ENCODE data around the gene ZNF691.
A peak's percentile ranks its signal among the peaks of the same experiment; 100 is the strongest.

Gene ZNF691

GRCh38 chr1:42806171-42806570 is 40.2 kb upstream of the ZNF691 start:
- TF ChIP-seq TAF1 (IDR thresholded peaks at IDR 0.05; ENCODE audit: borderline replicate concordance, insufficient read depth, low read length) = no peak

DNA sequence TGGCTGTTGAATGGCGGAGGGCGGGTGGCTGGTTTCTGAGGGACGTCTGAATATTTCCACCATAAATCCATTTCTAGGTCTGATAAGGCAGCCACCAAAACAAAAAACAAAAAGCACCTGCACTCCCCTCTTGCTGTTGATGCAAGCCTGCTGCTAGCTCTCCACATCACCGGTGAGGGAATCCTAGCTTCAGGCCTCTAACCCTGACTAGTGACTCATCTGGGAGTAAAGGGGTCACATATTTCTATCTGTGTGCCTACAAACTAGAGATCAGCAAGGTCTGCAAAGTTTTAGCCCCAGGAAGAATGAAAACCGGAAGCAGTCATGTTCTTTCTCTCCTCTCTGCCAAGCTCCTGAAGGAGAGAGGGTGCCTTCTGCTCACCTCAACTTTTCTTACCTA is 39.8 kb upstream of the ZNF691 start:
- TF ChIP-seq SIN3A (IDR thresholded peaks at IDR 0.05; ENCODE audit: borderline replicate concordance, insufficient read depth, low read length) (no peak), POLR2AphosphoS5 (IDR thresholded peaks at IDR 0.05; ENCODE audit: low read depth, low read length) (no peak), TAF1 (IDR thresholded peaks at IDR 0.05; ENCODE audit: borderline replicate concordance, insufficient read depth, low read length) (no peak), REST (IDR thresholded peaks at IDR 0.05; ENCODE audit: insufficient read depth in 1 of 2, low read depth in 2 of 2, low read length in 2 of 2) (no peak)

DNA sequence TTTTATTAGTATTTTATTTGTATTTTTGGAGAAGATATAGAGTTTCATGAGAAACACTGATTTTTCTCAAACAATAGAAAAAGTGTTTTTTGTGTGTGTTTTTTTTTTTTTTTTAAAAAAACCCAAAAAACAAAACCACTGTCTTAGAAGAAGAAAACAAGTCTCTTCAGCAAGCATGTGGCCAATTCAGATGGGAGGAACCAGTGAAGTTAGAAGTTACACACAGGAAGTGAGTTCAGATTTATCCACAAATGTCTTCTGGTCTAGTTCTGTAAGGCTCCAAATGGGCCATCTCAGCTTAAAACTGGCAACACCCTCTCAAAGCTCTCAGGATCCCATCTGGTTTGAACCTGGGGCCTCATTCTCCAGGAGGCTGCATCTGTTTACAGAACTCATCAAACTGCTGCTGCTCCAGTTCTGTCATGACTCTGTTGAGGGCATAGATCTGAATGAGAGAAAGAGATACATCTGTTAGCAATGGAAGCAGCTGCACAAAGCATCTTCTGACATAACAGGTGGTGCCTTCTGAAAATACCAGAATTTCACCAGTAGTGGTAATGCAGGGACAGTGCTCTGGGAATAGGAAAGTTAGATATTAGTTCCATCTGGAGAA is 39.3 kb upstream of the ZNF691 start:
- TF ChIP-seq SIN3A (IDR thresholded peaks at IDR 0.05; ENCODE audit: borderline replicate concordance, insufficient read depth, low read length) (no peak), REST (IDR thresholded peaks at IDR 0.05; ENCODE audit: insufficient read depth in 1 of 2, low read depth in 2 of 2, low read length in 2 of 2) (no peak), TAF1 (IDR thresholded peaks at IDR 0.05; ENCODE audit: borderline replicate concordance, insufficient read depth, low read length) (no peak), POLR2AphosphoS5 (IDR thresholded peaks at IDR 0.05; ENCODE audit: low read depth, low read length) (no peak)

DNA sequence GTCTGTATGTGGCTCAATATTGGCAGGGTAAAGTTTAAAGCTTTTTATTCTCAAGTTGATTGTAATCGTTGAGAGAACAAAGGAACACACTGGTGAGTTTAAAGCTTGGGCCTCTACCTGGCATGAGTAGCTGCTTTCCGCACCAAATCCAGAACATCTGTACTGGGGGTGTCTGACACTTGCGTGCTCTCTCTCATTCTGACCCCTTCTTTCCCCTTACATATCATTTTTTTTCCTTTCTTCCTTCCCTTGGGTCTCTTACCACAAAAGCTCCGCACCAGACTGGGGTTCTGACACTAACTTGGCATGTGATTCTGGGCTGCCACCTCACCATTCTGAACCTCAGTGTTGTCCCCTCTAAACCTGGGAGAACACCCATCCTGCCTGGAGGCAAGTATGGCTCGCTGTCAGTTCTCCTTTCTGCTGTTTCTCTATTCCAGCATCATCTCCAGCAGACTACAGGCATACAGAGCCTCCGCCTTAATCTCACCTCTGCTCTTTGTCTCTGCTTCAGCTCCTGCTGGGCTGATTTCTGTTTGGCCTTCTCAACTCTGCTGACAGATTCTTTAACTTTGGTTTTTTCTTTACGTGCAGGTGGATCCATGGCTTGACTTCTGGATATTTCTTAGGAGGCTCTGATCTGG is 30.4 kb upstream of the ZNF691 start:
- TF ChIP-seq REST (IDR thresholded peaks at IDR 0.05; ENCODE audit: insufficient read depth in 1 of 2, low read depth in 2 of 2, low read length in 2 of 2) (no peak), FOXP2 (optimal IDR thresholded peaks at IDR 0.05; ENCODE audit: borderline replicate concordance, extremely low read depth, extremely low read length, insufficient read depth) (no peak), TAF1 (IDR thresholded peaks at IDR 0.05; ENCODE audit: borderline replicate concordance, insufficient read depth, low read length) (no peak), POLR2AphosphoS5 (IDR thresholded peaks at IDR 0.05; ENCODE audit: low read depth, low read length) (no peak), SIN3A (IDR thresholded peaks at IDR 0.05; ENCODE audit: borderline replicate concordance, insufficient read depth, low read length) (no peak)

DNA sequence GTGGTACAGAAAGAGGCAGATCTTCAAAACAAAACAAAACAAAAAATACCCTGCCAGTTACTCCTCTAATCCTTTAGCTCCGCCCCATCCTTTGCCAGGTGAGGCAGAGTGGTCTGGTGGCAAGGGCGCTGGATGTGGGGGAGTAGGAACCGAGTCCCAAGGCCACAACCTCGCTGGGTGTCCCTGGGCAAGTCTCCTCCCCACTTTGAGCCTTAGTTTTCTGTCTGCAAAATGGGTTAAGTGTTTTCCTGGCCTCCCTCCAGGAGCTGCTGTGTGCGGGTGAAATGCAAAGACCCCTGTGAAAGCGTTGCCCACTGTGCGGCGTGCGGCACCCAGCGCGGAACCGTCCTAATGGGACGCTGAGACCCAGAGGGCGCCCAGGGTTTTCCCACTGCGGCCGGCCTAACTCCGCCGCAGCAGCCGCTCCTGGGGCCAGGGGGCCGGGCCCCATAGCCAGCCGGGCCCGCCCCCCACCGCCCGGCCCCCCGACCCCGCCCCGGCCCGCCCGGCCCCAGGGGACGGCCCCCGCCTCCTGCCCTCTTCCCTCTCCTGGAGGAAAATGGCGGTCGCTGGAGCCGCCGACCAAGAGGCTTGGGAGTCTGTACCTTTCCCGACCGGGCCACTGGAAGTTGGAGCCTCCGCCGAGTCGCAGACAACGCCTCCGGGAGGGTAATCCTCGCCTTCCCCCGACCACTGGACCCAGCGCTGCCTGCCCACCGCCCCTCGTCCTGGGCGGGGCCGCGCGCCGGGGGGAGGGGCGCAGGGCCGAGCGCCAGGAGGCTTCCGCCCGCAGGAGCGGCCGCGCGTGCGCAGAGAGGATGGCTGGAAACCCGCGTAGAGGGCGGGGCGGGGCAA is 29.6 kb upstream of the ZNF691 start, which contains the start of the genes ERMAP and SVBP:
Gene ERMAP (plus strand): TSS at position 538 of the 855 bp plus-strand sequence. CDS start 13,327 bp downstream, outside the sequence.
Gene SVBP (minus strand): TSS at position 813 of the 855 bp plus-strand sequence. CDS start 853 bp downstream, outside the sequence.
- TF ChIP-seq REST (IDR thresholded peaks at IDR 0.05; ENCODE audit: insufficient read depth in 1 of 2, low read depth in 2 of 2, low read length in 2 of 2) (no peak), TAF1 (IDR thresholded peaks at IDR 0.05; ENCODE audit: borderline replicate concordance, insufficient read depth, low read length) (0 out of 2 replicates have a peak, but pooled peaks have one; percentile 56), SIN3A (IDR thresholded peaks at IDR 0.05; ENCODE audit: borderline replicate concordance, insufficient read depth, low read length) (no peak), POLR2AphosphoS5 (IDR thresholded peaks at IDR 0.05; ENCODE audit: low read depth, low read length) (peak; percentile 60)
